ENCODE data around the gene NPPC. TPM values are rescaled to one million over a fixed set of nuclear protein-coding genes. Genes with fewer than 3 reads are reported as not detected.
"Not testable (repeated sequence)": the region's sequence is repeated elsewhere in the genome, so short reads cannot be mapped to it uniquely, and the experiment has no call there.

Gene NPPC
- total RNA-seq, 1 donor from 2014 or later = not detected

DNA sequence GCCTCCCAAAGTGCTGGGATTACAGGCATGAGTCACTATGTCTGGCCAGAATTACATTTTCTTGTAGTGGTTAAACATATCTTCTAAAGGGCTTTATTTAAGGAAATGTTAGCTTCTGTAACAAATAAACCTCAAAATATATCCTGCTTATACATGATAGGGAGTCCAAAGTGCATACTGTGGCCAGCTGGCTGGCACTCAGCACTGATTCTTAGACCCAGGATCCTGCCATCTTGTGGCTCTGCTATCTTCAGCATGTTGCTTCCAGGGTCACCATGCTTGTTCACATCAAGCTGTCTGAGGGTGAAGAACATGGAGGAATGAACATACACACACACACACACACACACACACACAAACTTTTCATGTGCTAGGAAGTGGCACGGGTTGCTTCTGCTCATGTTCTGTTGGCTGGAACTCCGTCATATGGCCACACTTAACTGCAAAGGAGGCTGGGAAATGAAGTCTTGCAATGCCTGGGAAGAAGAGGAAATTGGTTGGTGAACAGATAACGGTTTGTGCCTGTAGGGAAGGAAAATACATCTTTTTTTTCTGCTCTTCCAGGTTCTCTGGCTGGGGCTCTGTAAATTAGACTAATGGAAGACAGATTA, 40.0 kb downstream of the NPPC start:
- DNase-seq (ENCODE audit: low spot score) = no peak

DNA sequence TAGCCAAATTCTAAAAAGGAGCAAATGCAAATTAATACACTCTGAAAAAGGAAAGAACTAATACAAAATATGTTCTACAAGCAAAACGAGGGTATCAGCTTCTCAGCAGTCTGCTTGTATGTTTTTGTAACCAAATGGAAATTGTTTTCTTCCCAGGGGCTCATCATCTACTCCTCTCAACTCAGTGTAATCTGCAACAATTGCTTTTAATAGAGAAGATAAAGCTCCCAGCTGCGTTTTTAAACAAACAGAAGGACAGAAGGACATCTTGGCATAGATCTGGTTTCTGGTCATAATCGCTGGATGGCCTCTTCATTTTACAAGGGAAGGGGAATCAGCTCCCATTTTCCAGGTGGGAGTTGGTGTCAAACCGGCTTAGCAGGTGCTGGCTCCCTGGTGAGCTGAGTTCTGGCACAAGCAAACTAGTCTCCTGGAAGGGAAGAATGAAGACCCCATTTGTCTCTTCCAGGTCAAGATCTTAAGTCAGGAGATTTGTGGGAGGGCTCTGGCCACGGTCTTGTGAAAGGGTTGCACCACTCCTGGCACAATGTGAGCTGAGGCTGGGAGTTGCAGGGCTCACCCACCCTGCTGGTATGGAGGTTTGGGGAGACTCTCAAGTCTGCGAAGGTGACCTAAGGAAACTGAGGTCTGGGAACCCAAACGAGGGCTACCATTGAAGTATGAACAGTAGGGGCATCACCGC, 41.6 kb downstream of the NPPC start:
- DNase-seq (ENCODE audit: low spot score) = no peak

DNA sequence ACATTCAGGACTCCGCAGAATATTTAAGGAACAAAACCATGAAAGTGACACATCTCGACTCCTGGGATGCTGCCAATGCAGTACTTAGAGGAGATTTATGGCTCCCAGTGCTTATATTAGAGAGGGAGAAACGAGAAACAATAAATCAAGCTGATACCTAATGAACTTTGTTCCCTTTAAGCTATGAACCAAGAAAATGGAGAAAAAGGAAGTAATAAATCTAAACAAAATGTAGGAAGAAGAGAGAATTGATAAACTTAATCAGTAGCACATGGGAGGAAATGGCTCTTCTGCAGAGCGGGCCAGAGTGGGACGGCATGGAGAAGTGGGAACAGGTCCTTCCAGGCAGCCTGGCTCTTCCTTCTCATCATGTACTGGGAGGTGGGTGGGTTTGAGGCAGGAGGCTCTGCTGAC, 42.7 kb downstream of the NPPC start:
- DNase-seq (ENCODE audit: low spot score) = no peak

DNA sequence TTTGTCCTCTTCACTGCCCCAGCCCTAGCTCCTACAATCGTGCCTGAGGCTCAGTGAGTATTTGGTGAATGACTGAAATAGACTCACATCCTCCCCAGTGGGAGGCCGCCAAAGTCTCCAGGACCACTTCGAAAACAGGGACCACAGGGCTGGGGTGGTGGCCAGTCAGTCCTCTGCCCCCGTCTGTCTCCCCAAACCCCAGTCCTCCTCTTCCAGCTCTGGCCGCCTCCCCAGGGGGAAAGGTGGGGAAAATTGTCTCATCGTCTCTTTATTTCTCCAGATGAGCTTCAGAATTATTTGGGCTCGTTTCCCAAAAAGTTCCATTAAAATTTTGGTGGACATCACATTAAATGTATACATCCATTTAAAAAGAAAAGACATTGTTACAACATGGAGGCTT, 43.5 kb downstream of the NPPC start:
- no peak for DNase-seq (ENCODE audit: low spot score)

DNA sequence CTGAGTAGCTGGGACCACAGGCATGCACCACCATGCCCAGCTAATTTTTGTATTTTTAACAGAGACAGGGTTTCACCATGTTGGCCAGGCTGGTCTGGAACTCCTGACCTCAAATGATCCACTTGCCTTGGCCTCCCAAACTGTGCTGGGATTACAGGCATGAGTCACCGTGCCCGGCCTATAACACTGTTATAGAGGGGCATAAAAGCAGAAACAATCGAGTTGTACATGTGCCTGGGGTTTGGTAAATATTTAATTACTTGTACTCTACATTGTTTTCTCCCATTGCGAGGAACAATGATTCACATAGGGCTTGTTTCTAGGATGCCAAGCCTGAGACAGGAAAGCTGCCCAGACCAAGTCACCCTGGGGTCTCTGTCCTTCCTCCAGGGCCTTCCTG, 45.8 kb downstream of the NPPC start:
- not testable (repeated sequence) for DNase-seq (ENCODE audit: low spot score)

DNA sequence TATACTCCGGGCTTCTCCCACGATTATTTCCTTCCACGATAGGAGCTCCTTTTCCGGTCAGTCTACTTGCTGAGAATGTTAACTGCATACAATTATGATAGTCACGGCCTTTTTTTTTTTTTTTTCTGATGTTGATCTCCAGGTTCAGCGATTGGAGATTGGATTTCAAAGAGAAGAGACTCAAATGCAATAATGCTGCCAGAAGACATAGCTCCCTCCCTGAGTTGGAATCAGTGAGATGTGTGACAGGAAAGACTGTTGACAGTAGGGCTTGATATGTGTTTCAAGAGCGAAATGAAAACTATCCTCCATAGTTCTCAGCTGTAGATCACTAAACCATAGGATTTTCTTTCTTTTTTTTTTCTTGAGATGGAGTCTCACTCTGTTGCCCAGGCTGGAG, 47.0 kb downstream of the NPPC start:
- DNase-seq (ENCODE audit: low spot score) = no peak

DNA sequence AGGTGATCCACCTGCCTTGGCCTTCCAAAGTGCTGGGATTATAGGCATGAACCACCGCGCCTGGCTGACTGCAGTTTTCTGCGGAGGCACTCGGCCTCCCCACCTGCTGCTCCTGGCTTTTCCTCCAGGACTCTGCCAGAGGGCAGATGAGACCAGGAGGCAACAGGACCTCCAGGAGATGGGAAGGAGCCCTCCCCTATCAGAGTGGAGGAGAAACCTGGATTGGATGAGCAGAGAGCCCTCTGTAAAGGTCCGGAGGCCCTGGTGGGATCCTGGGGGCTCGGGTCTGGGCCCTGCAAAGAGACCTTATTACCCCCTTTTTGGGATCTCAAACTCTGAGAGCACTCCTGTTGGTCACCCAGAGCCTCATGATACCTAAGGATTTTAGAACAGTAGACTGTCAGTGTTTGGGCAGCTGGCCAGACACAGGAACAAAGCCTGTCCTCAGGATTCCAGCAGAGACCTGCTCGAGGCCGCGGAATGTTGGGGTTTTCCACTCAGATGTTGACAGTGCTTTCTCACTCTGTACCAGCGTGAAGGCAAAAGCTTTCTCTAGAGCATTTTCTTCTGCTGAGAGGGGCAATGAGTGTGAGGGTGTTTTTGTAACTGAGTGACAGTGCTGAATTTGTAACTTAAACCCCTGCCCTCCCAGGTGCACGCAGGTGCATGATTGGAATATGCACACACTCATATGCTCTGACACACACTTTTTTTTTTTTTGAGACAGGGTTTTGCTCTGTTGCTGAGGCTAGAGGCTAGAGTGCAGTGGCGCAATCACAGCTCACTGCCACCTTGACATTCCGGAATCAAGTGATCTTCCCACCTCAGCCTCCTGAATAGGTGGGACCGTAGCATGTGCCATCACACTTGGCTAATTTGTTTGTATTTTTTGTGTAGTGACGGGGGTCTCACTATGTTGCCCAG, 48.4 kb downstream of the NPPC start:
- no peak for DNase-seq (ENCODE audit: low spot score)

DNA sequence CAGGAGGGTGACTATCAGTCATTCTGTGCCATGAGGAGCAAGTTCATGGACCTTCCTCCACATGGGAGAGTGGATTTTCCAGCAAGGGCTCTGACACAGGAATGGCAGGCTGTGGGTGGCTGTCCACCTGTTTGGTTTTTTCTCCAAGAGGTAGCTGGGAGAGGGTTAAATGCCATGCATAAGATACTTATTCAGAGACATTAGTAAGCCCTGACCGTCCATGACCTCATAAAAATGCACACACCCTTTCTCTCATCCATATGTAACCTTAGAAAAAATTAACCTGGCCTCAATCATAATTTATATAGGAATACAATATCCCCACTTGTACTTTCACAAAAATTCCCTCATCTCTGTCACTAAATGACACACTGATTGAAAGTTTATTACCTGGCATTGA, 51.3 kb downstream of the NPPC start:
- DNase-seq (ENCODE audit: low spot score) = no peak

Other genes with a start within 250 kb of the NPPC start
- gene PTMA, start 217.9 kb downstream of the NPPC start, total RNA-seq = 763 TPM
- gene PDE6D, start 145.1 kb downstream of the NPPC start, total RNA-seq = 24.4 TPM
- 36.9 TPM for gene COPS7B, start 140.0 kb downstream of the NPPC start, total RNA-seq
- 36.3 TPM for gene DIS3L2, start 35.3 kb upstream of the NPPC start, total RNA-seq